Measurements from ENCODE around the gene ITGA2. TPM values are rescaled to one million over a fixed set of nuclear protein-coding genes. Genes with fewer than 3 reads are reported as not detected.

ITGA2 gene
- total RNA-seq, 4 donors from 2014 or later: 0.07 to 0.41 (median 0.24) TPM

GRCh38 chr5:53063791-53064190 is 74.6 kb downstream of the ITGA2 start:
- H3K36me3 ChIP-seq: no peaks in the 10 kb centered on the region
- no peak for TF ChIP-seq POLR2A (IDR thresholded peaks at IDR 0.05)
- no peak for TF ChIP-seq CTCF (IDR thresholded peaks at IDR 0.05 in 4 of 5, conservative IDR thresholded peaks at IDR 0.05 in 1 of 5)

GRCh38 chr5:53066088-53066487 is 76.9 kb downstream of the ITGA2 start:
- in situ Hi-C loops (cut with MboI; ENCODE audit: low sequenced_read_pairs in 4 of 4): no loop called here
- TF ChIP-seq POLR2A (IDR thresholded peaks at IDR 0.05) (no peak), CTCF (IDR thresholded peaks at IDR 0.05 in 4 of 5, conservative IDR thresholded peaks at IDR 0.05 in 1 of 5) (no peak)
- Histone ChIP-seq H3K9me3 (no peaks in the 10 kb centered on the region), H3K4me1 (no peaks in the 10 kb centered on the region), H3K27me3 (no peaks in the 10 kb centered on the region), H3K4me3 (no peak overlapping the region), H3K36me3 (no peaks in the 10 kb centered on the region), H3K27ac (no peak overlapping the region)
- DNase-seq (no peak), ATAC-seq (no peak)
- intact Hi-C loops (cut with DNase I; ENCODE audit: low total_unique reads): no loop called here

More at GRCh38 chr5:53063791-53064190, 74.6 kb downstream of the ITGA2 start:
- Histone ChIP-seq H3K4me3 (no peak overlapping the region), H3K27ac (no peak overlapping the region), H3K9me3 (no peaks in the 10 kb centered on the region), H3K4me1 (no peaks in the 10 kb centered on the region), H3K27me3 (no peaks in the 10 kb centered on the region)
- in situ Hi-C loops (cut with MboI; ENCODE audit: low sequenced_read_pairs in 4 of 4) (no loop called here), intact Hi-C loops (cut with DNase I; ENCODE audit: low total_unique reads) (no loop called here)
- ATAC-seq (no peak), DNase-seq (no peak)

GRCh38 chr5:53067641-53068040 is 78.5 kb downstream of the ITGA2 start:
- H3K27ac ChIP-seq: no peak overlapping the region
- intact Hi-C loops (cut with DNase I; ENCODE audit: low total_unique reads): no loop called here
- DNase-seq (no peak), ATAC-seq (no peak)
- H3K36me3 ChIP-seq: no peaks in the 10 kb centered on the region
- in situ Hi-C loops (cut with MboI; ENCODE audit: low sequenced_read_pairs in 4 of 4): no loop called here
- no peaks in the 10 kb centered on the region for H3K9me3 ChIP-seq
- no peaks in the 10 kb centered on the region for H3K4me1 ChIP-seq
- no peak overlapping the region for H3K4me3 ChIP-seq
- TF ChIP-seq POLR2A (IDR thresholded peaks at IDR 0.05) (no peak), CTCF (IDR thresholded peaks at IDR 0.05 in 4 of 5, conservative IDR thresholded peaks at IDR 0.05 in 1 of 5) (no peak)
- H3K27me3 ChIP-seq: no peaks in the 10 kb centered on the region

DNA sequence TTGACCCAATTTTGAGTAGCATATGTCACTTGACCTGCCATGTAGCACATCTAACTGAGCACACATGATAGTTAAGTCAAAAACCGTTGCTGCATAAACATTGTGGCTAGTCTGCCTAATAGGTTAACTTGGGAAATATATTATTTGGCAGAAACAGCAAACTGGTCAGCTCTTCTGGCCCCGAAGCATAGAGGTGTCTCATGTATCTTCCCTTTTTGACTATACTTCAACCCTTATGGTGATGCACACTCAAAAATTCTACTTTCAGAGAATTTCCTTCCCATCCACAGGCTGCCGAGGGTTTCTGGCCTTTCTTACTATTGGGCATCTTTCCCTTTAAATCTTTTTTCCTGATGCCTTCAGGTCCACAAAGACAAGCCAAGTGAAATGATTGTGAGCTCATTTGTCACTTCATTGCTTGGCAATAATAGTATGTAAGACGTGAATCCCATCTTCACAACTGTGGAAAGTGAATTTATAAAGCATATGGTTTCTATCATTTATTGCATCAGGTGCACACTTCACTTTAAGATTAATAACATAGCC is 79.2 kb downstream of the ITGA2 start:
- H3K27ac ChIP-seq: no peak overlapping the region
- TF ChIP-seq CTCF (IDR thresholded peaks at IDR 0.05 in 4 of 5, conservative IDR thresholded peaks at IDR 0.05 in 1 of 5) (no peak), POLR2A (IDR thresholded peaks at IDR 0.05) (no peak)
- intact Hi-C loops (cut with DNase I; ENCODE audit: low total_unique reads): no loop called here
- ATAC-seq: no peak
- no peaks in the 10 kb centered on the region for H3K27me3 ChIP-seq
- no peaks in the 10 kb centered on the region for H3K4me1 ChIP-seq
- H3K4me3 ChIP-seq: no peak overlapping the region
- H3K36me3 ChIP-seq: no peaks in the 10 kb centered on the region
- no peak for DNase-seq
- no peaks in the 10 kb centered on the region for H3K9me3 ChIP-seq
- in situ Hi-C loops (cut with MboI; ENCODE audit: low sequenced_read_pairs in 4 of 4): no loop called here

- no peak for ATAC-seq
- H3K27ac ChIP-seq: no peak overlapping the region
- H3K4me1 ChIP-seq: no peaks in the 10 kb centered on the region
- in situ Hi-C loops (cut with MboI; ENCODE audit: low sequenced_read_pairs in 4 of 4): no loop called here
- no peaks in the 10 kb centered on the region for H3K27me3 ChIP-seq
- intact Hi-C loops (cut with DNase I; ENCODE audit: low total_unique reads): no loop called here
- H3K36me3 ChIP-seq: no peaks in the 10 kb centered on the region
- no peaks in the 10 kb centered on the region for H3K9me3 ChIP-seq
- no peak for TF ChIP-seq POLR2A (IDR thresholded peaks at IDR 0.05)
- TF ChIP-seq CTCF (IDR thresholded peaks at IDR 0.05 in 4 of 5, conservative IDR thresholded peaks at IDR 0.05 in 1 of 5): no peak
- DNase-seq: no peak
- H3K4me3 ChIP-seq: no peak overlapping the region
These were observed 80.5 kb downstream of the ITGA2 start for GRCh38 chr5:53069626-53070025.
